T-helper 22 cell (primary cell): ENCODE measurements around the gene ARHGAP42.

ENCODE experiments used
- DNase-seq: peaks from one replicate; pipeline ENCODE4 v3.0.0-alpha.2; 2020; ENCODE audit warnings: low read depth

Gene ARHGAP42

DNA sequence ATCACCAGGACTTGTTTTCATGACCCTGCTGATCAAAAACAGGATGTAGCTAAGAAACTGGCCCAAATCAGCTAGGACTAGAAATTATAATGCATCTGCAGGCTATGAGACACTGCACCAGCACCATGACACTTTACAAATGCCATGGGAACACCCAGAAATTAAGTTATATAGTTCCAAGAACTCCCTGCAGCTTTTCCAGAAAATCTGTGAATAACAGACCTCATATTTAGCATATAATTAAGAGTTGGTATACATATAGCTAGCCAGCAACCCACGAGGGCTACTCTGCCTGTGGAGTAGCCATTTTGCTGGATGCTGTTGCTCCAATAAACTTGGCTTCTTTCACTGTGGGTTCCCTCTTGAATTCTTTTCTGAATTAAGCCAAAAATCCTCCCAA, 341.6 kb downstream of the ARHGAP42 start:
- no peak for DNase-seq

DNA sequence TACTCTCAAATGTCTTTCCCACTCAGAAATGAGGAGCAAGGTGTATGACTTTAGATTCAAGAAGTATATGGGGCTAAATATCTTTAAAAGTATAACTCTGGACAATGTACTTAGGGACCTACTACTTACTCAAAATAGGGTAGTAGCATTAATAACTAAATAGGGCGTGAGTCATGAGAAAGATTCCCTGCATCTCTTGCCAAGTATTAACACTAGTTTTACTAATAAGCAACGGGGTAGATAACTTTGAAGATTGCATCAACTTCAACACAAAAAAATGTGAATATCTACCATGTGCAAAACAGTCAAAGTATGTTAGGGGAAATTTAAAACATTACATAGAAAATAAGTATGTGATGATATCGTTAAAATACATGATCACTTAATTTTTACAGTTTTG, 342.9 kb downstream of the ARHGAP42 start:
- DNase-seq = no peak

DNA sequence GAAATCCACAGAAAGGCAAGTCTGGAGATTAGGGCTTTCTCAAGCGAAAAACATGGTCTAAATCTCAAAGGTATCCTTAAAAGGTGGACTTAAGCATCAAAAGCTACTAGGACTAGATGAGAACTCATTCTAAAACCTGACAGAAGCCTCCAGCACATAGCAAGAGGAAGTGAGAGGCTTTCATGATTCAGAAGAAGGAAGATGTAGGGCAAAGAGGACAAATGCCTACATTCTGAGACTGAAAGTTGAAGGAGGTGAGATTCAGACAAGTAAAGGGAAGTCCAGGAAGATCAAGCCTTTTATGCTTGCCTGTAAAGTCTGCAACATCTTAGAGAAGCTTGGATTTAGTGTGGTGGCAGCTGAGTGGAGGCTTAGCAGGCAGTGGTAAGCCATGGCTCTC, 343.6 kb downstream of the ARHGAP42 start:
- DNase-seq = no peak

DNA sequence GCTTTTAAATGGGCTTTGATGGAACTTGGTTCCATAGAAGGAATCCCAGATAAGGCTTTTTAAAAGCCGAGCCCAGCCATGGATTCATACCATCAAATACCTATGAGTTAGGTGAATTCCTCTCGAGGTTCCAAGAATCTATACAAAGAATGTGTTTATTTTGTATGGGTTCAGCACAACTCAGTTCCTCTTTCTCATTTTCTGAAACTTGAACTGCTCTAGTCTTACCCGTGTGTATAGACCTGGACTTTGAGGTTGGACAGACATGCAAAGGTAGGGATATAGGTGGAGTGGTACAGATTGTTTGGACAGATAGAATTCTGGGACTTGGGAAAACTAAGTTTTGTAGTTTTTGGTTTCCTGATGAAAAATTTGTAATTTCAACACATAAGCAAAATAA, 344.6 kb downstream of the ARHGAP42 start:
- DNase-seq = no peak

DNA sequence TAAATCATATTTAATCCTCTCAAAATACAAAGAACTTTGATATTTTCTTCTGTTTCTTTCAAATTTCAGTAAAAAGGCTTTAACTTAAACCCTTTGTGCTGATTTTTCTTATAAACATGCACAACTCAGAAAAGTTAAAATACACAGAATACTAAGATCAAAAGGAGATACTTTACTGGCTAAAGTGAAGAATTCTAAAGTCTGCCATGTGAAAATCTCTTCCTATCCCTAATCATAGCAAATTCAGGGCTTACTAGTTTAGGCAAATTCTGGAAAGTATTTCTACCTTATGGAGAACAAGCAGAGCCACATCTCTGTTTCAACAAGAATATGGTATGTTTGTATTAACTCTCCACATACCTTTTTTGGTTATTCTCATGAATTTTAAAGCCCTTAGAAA, 345.9 kb downstream of the ARHGAP42 start:
- no peak for DNase-seq

DNA sequence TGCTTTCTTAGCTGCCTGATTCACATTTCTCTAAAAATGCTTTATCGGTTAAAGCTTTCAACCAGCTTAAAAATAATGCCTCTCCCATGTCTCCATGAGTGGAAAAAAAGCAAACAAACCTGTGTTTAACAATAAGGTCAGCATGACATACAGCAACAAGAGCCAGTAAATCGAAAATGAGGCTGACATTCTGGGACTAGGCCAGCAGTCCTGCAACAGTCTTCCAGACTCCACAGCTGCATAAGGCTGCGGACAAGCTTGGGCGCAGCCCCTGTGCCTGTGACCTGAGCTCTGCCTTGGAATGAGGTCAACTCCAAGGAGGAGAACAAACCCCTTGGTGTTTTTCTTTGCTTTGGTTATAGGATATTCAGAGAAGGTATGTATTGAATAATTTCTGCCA, 347.0 kb downstream of the ARHGAP42 start:
- no peak for DNase-seq

DNA sequence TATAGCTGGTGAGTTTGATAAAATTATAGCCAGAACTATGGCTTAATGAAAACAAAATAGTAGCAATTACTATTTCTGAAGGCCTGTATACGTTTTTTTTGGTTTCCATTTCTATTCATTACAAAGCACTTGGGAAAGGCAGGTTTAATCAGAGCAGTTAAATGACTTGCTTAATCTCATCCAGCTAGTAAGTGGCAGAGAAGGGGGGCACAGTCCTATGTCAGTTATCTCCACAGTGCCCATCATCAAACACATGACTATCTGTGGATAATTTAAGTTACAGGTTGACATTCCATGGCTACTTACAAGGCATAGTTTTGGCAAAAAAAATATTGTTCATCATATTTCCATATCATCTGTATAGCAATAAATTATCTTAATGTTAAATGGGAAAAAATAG, 348.8 kb downstream of the ARHGAP42 start:
- no peak for DNase-seq
